Activated naive CD8-positive, alpha-beta T cell treated with anti-CD3 and anti-CD28 coated beads, Interleukin-2, amount 50 U/mL, for 24 hours (primary cell): ENCODE data around the gene ATP13A4.
A peak's percentile ranks its signal among the peaks of the same experiment; 100 is the strongest.

ENCODE experiments used
- ATAC-seq: fragments of 150-1000 bp; cut with Tn5 transposase; one replicate; pipeline ENCODE4 v1.10.0; 2021
- DNase-seq: peaks from one replicate; pipeline ENCODE4 v3.0.0; 2021
- H3K27ac Mint-ChIP-seq: one replicate; pipeline ENCODE4 v1.8.0; 2021; ENCODE audit warnings: mild to moderate bottlenecking, mixed read lengths
- H3K27me3 Mint-ChIP-seq: one replicate; pipeline ENCODE4 v1.8.0; 2021; ENCODE audit warnings: mixed read lengths
- H3K36me3 Mint-ChIP-seq: one replicate; pipeline ENCODE4 v1.8.0; 2021; ENCODE audit warnings: low read depth, mixed read lengths
- H3K4me1 Mint-ChIP-seq: one replicate; pipeline ENCODE4 v1.8.0; 2021; ENCODE audit warnings: mixed read lengths
- H3K4me3 Mint-ChIP-seq: one replicate; pipeline ENCODE4 v1.8.0; 2021; ENCODE audit warnings: mild to moderate bottlenecking, moderate library complexity, mixed read lengths
- H3K9me3 Mint-ChIP-seq: one replicate; pipeline ENCODE4 v1.8.0; 2021; ENCODE audit warnings: mixed read lengths

ATP13A4 gene

DNA sequence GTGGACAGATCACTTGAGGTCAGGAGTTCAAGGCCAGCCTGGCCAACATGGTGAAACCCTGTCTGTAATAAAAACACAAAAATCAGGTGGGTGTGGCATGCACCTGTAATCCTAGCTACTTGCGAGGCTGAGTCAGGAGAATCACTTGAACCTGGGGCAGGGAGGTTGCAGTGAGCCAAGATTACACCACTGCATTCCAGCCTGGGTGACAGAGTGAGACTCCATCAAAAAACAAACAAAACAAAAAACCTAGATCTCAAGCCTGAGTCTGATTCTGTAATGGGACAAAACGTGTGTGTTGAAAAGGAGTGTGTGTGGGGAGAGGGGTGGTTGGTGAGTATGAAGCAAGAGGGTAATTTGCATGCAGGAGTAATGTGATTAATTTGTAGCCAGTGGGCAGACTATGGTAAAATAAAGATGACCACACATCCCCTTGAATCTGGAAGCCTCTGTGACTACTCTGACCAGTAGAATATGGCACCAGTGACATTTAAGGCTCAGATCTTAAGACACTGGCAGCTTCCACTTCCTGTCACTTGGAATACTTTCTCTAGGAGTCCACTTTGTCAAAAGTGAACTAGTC, 19.9 kb upstream of the ATP13A4 start:
- DNase-seq, result no peak
- ATAC-seq, result no peak
- Mint-ChIP-seq H3K9me3 (no peaks in the 10 kb centered on the region), H3K4me1 (no peaks in the 10 kb centered on the region), H3K36me3 (no peaks in the 10 kb centered on the region), H3K27me3 (no peaks in the 10 kb centered on the region), H3K4me3 (no peak overlapping the region), H3K27ac (no peak overlapping the region)

DNA sequence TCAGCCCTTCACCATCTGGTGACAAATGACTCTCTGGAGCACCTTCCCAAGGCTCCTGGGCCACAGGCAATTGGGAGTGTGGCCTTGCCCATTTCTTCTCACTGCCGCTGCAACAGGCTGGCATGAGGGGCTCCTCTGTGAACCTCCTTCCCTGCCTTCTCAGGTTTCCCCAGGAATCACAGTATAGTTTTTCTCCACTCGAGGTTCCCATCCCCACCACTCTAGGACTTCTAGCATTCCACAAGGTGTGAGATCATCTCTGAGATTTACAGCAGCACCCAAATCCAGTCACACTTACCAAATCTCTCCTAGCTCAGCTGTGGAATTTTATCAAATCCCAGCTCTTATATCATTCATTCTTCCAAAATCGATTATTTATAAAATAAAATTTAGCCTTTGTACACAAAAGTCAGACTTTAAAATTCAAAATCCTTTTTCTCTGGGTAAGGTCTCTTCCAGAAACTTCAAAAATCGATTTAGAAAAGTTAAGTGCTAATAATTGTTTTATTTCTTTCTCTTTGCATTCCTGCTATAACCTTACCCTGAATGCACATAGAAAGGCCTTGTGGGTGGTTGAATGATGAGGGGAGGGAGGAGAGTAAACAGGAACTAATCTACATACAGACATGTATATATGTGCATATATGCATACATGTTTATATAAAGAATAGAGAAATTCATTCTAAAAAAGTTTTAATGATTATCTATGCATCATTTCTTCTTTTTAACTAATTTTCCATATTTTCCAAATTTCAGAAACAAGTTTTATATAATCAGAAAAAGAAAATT, 18.9 kb upstream of the ATP13A4 start:
- Mint-ChIP-seq H3K36me3 (no peaks in the 10 kb centered on the region), H3K4me1 (no peaks in the 10 kb centered on the region), H3K27ac (no peak overlapping the region), H3K27me3 (no peaks in the 10 kb centered on the region), H3K4me3 (no peak overlapping the region), H3K9me3 (no peaks in the 10 kb centered on the region)
- no peak for DNase-seq
- no peak for ATAC-seq

DNA sequence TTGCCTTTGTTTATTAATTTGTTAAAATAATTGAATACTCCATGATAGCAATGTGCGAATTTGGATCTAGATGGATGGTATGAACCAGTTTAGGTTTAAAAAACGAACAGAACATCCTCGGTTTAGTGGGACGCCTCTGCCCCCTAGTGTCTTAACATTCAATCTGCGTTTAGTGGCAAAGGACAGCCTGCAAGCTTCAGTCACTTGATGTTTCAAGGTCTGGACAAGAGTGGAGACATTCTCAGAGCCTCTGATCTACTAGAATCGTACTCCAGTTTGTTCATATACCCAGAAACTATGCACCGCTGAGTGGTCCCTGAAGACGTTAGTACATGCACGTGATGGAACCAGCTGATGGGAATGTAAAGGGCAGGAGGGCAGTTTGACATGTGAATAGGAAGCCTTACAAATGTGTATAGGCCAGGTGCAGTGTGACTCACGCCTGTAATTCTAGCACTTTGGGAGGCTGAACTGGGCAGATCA, 17.8 kb upstream of the ATP13A4 start:
- no peaks in the 10 kb centered on the region for H3K27me3 Mint-ChIP-seq
- H3K36me3 Mint-ChIP-seq, result no peaks in the 10 kb centered on the region
- H3K9me3 Mint-ChIP-seq, result no peaks in the 10 kb centered on the region
- H3K4me3 Mint-ChIP-seq, result no peak overlapping the region
- DNase-seq, result peak; percentile 41
- H3K4me1 Mint-ChIP-seq, result no peaks in the 10 kb centered on the region
- no peak overlapping the region for H3K27ac Mint-ChIP-seq
- ATAC-seq, result peak; percentile 80

DNA sequence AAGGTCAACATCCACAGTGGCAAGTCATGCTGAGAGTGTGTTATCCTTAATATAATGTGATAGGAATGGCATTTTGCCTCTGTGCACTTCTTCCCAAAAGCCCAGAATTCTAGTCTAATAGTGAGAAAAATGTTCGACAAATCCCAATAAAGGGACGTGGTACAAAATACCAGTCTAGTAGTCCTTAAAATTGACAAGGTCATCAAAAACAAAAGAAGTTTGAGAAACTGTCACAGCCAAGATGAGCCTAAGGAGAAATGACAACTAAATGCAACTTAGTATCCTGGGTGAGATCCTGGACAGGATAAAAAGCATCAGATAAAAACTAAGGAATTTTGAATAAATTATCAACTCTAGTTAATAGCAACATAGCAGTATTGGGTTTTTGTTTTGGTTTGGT, 14.4 kb upstream of the ATP13A4 start:
- no peaks in the 10 kb centered on the region for H3K27me3 Mint-ChIP-seq

DNA sequence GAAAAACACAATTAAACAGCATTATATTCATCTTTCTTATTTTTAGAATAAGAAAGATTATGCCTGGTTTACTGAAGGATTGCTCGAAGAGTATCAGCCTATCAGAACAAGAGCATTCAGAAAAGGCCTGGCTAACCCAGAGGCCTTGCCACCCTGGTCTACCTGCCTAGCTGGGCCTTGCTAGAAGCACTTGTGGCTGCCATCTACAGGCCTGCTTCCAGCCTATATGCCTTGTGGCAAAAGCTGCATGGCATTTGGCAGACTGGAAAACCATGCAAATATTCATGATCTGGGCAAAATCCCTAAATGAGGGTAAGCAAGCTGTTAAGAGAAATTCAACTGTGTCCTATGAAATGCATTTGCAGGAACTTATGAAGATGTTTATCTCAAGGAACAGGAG, 9.3 kb upstream of the ATP13A4 start:
- no peak for DNase-seq
- H3K36me3 Mint-ChIP-seq, result no peaks in the 10 kb centered on the region
- H3K27ac Mint-ChIP-seq, result no peak overlapping the region
- no peak for ATAC-seq
- no peaks in the 10 kb centered on the region for H3K27me3 Mint-ChIP-seq
- H3K4me3 Mint-ChIP-seq, result no peak overlapping the region
- H3K4me1 Mint-ChIP-seq, result no peaks in the 10 kb centered on the region
- H3K9me3 Mint-ChIP-seq, result no peaks in the 10 kb centered on the region

More for the DNA sequence above, 14.4 kb upstream of the ATP13A4 start:
- Mint-ChIP-seq H3K36me3 (no peaks in the 10 kb centered on the region), H3K27ac (no peak overlapping the region), H3K4me1 (no peaks in the 10 kb centered on the region), H3K4me3 (no peak overlapping the region), H3K9me3 (no peaks in the 10 kb centered on the region)
- no peak for DNase-seq
- no peak for ATAC-seq

DNA sequence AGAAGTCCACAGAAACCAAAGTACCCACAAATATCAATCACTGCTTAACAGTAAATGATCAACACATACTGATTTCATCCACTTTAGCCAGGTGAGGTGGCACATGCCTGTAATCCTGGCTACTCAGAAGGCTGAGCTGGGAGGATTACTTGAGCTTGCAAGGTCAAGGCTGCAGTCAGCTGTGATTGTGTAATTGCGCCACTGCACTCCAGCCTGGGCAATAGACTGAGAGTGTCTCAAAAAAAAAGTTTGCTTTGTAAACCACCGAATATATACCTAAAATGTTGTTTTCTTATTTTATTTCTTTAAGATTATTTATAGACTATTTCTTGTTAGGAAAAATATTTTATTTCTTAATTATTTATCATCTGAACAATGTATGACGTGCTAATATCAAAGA, 8.7 kb upstream of the ATP13A4 start:
- DNase-seq, result no peak
- Mint-ChIP-seq H3K36me3 (no peaks in the 10 kb centered on the region), H3K4me1 (no peaks in the 10 kb centered on the region), H3K9me3 (no peaks in the 10 kb centered on the region), H3K4me3 (no peak overlapping the region), H3K27ac (no peak overlapping the region), H3K27me3 (no peaks in the 10 kb centered on the region)
- ATAC-seq, result no peak

DNA sequence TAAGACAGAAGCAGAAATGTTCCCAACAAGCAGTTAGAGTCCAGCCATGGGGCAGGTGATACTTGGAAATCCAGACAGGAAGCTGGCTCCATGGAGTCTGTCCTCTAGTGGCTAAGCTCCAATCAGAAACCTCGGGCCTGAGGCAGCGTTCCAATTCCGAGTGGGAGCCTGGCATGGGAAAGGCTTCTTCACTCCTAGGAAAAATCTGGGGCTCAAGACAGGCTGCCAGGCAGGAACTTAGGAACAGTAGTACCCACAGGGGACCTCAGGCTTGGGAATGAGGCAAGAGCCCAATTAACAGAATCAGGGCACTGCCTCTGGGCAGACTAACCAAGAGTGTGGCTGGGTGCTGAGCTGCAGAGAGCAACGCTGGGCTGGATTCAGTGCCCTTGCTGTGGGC, 6.2 kb upstream of the ATP13A4 start:
- no peaks in the 10 kb centered on the region for H3K9me3 Mint-ChIP-seq
- ATAC-seq (no peak), DNase-seq (no peak)
- H3K36me3 Mint-ChIP-seq, result no peaks in the 10 kb centered on the region
- H3K27ac Mint-ChIP-seq, result no peak overlapping the region
- H3K27me3 Mint-ChIP-seq, result no peaks in the 10 kb centered on the region
- no peak overlapping the region for H3K4me3 Mint-ChIP-seq
- H3K4me1 Mint-ChIP-seq, result no peaks in the 10 kb centered on the region

DNA sequence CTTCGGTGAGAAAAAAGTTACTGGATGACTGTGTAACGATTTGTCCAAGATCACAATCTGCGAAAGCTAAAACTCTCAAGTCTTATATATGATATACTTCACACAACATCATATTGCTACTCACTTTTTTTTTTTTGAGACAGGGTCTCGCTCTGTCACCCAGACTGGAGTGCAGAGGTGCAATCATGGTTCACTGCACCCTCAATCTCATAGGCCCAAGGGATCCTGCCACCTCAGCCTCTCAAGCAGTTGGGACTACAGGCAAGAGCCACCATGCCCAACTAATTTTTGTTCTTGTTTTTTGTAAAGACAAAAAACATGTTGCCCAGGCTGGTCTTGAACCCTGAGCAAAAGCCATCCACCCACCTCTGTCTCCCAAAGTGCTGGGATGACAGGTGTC, 5.4 kb upstream of the ATP13A4 start:
- DNase-seq (no peak), ATAC-seq (no peak)
- Mint-ChIP-seq H3K4me1 (no peaks in the 10 kb centered on the region), H3K4me3 (no peak overlapping the region), H3K9me3 (no peaks in the 10 kb centered on the region), H3K27ac (no peak overlapping the region), H3K27me3 (no peaks in the 10 kb centered on the region), H3K36me3 (no peaks in the 10 kb centered on the region)

DNA sequence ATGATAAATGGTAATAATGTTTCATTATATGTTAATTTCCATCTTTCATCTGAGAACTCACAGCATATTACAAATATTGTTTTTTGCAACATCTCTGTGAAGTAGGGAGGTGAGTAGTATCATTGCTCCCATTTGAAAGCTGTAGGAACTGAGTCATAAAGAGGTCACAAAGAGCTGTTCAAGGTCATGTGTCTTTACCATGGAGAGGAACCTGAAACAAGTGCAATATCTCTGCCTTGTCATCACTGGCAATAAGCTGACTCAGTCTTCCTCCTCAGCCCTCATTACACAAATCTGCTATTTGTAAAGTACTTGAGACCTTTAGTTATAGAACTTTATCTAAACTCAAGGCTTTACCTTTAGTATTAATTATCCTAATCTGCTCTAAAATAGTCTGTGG, 4.4 kb upstream of the ATP13A4 start:
- DNase-seq (no peak), ATAC-seq (no peak)
- Mint-ChIP-seq H3K4me1 (no peaks in the 10 kb centered on the region), H3K27ac (no peak overlapping the region), H3K4me3 (no peak overlapping the region), H3K9me3 (no peaks in the 10 kb centered on the region), H3K27me3 (no peaks in the 10 kb centered on the region), H3K36me3 (no peaks in the 10 kb centered on the region)

DNA sequence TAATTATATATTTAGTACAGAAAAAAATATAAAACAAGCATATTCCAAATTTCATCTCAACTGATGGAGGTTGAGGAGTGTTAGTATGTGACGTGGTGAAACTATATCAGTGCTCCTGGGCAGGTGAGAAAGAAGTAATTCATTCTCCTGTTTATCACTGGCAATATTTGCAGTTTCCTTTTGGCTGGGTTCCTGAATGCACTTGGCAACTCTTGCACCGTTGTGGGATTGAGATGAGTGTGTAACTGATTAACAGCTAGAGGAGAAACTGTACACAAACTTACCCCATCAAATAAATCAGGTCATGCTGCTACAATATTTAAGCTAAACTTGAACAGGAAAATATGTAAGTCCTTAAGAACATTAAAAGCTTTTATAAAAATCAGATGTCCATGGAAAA, 2.1 kb upstream of the ATP13A4 start:
- no peaks in the 10 kb centered on the region for H3K4me1 Mint-ChIP-seq
- no peak for DNase-seq
- no peak overlapping the region for H3K27ac Mint-ChIP-seq
- no peak overlapping the region for H3K4me3 Mint-ChIP-seq
- no peak for ATAC-seq
- H3K36me3 Mint-ChIP-seq, result no peaks in the 10 kb centered on the region
- H3K27me3 Mint-ChIP-seq, result no peaks in the 10 kb centered on the region
- H3K9me3 Mint-ChIP-seq, result no peaks in the 10 kb centered on the region

DNA sequence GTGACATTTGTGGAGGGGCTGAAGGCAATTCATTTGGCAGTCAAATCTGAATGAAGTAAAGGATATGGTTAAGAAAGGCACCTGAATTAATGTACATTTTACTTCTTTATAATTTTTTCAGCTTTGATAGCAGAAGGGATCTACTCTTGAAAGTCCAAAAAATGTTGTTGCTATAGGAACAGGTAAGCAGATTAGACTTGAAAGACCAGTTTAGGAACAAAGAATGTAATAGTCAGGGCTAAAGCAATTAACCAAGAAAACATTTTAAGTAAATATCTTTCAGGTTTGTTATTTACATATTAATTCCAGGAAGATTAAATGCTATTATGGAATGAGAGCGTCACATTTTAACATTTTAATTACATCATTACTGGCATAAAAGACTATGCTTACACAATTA, 1.1 kb downstream of the ATP13A4 start:
- no peaks in the 10 kb centered on the region for H3K4me1 Mint-ChIP-seq
- no peaks in the 10 kb centered on the region for H3K9me3 Mint-ChIP-seq
- DNase-seq (no peak), ATAC-seq (no peak)
- H3K27me3 Mint-ChIP-seq, result no peaks in the 10 kb centered on the region
- H3K36me3 Mint-ChIP-seq, result no peaks in the 10 kb centered on the region
- no peak overlapping the region for H3K4me3 Mint-ChIP-seq
- no peak overlapping the region for H3K27ac Mint-ChIP-seq

DNA sequence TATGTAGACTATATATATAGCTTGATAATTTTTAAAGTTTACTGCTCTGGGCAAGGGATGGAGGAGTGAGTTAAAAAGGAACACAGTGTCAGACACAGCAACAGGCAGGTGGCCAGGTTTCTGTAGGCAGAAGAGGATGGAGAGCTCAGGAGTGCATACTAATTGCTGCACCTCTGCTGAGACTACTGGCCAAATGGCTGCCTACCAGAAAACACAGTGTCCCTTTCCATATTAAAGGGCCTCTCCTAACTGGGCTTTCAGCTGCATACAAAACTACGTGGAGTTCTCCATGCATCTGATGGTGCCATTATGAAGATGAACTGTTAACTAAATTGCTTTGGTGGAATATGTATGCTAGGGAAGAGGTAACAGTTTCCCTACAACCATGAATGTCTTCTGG, 1.8 kb downstream of the ATP13A4 start:
- Mint-ChIP-seq H3K27me3 (no peaks in the 10 kb centered on the region), H3K36me3 (no peaks in the 10 kb centered on the region), H3K4me3 (no peak overlapping the region), H3K9me3 (no peaks in the 10 kb centered on the region), H3K4me1 (no peaks in the 10 kb centered on the region), H3K27ac (no peak overlapping the region)
- no peak for DNase-seq
- no peak for ATAC-seq

DNA sequence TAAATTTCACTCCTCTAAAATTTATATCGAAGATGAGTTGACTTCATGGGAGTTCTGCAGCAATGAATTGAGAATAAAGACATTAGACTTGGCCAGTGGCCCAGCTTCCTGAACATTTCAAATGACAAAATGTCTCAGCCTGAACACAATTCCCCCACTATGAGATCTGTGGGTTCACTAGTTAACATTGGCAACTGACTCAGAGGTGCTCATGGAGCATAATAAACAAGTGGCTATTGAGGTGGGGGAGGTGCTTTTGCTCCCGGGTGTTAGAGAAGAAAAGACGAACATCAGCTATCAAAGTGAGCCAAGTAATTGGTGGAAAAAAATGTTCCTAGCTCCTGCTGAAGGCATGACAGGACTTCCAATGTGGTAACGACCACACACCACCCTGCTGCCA, 6.3 kb downstream of the ATP13A4 start:
- Mint-ChIP-seq H3K36me3 (peaks cover 5% of the 10 kb centered on the region), H3K9me3 (peaks cover 7% of the 10 kb centered on the region), H3K27ac (no peak overlapping the region)

DNA sequence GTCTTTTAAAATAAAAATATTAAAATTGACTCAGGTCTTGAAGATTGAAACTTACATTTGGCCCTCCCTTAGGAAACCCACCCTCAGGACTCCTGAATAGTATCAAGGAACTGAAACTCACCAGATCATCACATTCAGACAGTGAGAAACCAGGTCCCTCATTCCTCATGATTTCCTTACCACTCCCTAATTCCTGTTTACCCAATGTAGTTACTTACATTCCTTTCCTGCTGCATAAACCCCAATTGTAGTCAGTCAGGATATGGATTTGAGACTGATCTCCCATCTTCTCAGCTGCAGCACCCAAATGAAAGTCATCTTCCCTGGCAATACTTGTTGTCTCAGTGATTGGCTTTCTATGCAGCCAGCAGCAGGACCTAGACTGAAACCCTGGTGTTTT, 8.6 kb downstream of the ATP13A4 start:
- Mint-ChIP-seq H3K27me3 (no peaks in the 10 kb centered on the region), H3K4me1 (no peaks in the 10 kb centered on the region), H3K27ac (no peak overlapping the region), H3K36me3 (peaks cover 5% of the 10 kb centered on the region), H3K4me3 (no peak overlapping the region), H3K9me3 (peaks cover 7% of the 10 kb centered on the region)
- ATAC-seq, result no peak
- no peak for DNase-seq

More for the DNA sequence above, 6.3 kb downstream of the ATP13A4 start:
- no peak overlapping the region for H3K4me3 Mint-ChIP-seq
- H3K4me1 Mint-ChIP-seq, result no peaks in the 10 kb centered on the region
- H3K27me3 Mint-ChIP-seq, result no peaks in the 10 kb centered on the region
- ATAC-seq (no peak), DNase-seq (no peak)

DNA sequence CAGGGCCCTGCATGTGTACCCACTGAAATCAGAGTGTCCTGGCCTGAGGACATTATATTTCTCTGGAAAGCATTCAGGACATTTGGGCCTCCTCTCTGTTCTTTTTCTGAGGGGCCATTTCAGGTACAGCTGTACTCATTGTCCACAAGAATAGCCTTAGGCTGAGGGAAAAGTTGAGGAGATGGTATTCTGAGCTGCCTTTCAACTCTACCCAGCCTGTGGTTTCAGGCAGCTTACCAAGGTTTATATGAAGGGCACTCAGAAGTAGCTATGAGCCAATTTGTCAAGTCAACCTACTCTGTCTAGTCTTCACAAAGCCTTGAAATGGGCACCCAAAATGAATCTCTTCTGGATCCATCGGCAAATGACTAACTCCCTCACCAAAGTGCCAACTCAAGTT, 9.4 kb downstream of the ATP13A4 start:
- Mint-ChIP-seq H3K4me1 (no peaks in the 10 kb centered on the region), H3K9me3 (peaks cover 7% of the 10 kb centered on the region), H3K4me3 (no peak overlapping the region)

More for the DNA sequence above, 9.4 kb downstream of the ATP13A4 start:
- Mint-ChIP-seq H3K27ac (no peak overlapping the region), H3K27me3 (no peaks in the 10 kb centered on the region), H3K36me3 (peaks cover 5% of the 10 kb centered on the region)
- ATAC-seq (no peak), DNase-seq (no peak)
